HG02642 (cell line): Measurements from ENCODE around the gene RABL2B.

Source experiments
- ATAC-seq: cut with Tn5 transposase; IDR thresholded peaks from one replicate; pipeline ENCODE4 v1.9.1; 2021; ENCODE audit warnings: mild to moderate bottlenecking; ENCODE audit not compliant: unreplicated experiment, poor library complexity

The RABL2B gene

GRCh38 chr22:50724616-50725015 is 58.8 kb downstream of the RABL2B start:
- ATAC-seq: no peak

- no peak for ATAC-seq
These were observed 59.4 kb downstream of the RABL2B start for GRCh38 chr22:50723991-50724390.

DNA sequence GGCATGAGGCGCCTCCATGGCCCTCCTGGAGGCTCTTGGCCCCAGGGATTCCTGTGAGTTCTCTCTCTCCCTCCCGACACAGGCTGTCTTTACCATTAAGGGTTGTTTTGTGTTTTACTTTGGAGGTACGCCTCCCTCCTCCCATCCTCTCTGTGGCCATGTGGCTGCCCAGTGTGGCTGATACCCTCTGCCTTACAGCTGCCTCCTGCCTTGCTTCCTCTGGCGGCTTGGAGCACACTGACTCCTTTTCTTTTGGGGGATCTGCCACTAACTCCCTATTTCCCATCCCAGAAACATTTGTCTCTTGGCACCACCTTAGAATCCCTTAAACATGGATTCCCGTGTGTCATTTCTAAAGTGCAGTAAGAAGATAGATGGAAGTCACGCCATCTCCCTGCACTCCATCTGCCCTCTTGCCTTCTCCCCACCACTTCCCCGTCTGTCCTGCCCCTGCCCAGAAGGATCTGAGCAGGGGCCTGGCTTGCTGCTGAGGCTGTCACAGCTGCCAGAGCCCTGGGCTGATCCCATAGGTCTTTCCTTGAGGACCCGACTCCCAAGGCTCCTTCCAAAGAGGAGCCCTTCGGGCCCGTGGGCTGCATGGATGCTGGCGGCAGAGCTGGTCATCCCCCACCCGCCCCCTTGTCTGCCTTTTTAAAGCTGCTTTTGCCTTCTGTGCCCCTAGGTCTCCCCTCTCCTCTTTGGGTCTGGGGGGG is 60.6 kb downstream of the RABL2B start:
- no peak for ATAC-seq

DNA sequence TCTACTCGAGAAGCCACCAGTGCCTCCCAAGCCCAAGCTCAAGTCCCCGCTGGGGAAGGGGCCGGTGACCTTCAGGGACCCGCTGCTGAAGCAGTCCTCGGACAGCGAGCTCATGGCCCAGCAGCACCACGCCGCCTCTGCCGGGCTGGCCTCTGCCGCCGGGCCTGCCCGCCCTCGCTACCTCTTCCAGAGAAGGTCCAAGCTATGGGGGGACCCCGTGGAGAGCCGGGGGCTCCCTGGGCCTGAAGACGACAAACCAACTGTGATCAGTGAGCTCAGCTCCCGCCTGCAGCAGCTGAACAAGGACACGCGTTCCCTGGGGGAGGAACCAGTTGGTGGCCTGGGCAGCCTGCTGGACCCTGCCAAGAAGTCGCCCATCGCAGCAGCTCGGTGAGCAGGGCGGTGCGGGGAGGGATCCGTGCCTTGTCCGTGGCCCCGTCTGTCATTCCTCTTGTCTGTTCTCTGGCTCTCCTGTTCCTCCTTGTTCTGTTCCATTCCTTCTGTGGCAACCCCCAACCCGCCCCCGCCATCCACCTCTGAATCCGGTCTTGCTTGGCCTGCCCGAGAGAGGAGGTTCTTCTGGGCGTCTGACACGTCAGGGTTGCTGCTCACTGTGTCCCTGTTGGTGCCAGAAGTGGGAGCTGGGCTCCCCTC is 61.3 kb downstream of the RABL2B start:
- ATAC-seq: no peak

GRCh38 chr22:50721257-50721844 is 62.1 kb downstream of the RABL2B start:
- no peak for ATAC-seq

DNA sequence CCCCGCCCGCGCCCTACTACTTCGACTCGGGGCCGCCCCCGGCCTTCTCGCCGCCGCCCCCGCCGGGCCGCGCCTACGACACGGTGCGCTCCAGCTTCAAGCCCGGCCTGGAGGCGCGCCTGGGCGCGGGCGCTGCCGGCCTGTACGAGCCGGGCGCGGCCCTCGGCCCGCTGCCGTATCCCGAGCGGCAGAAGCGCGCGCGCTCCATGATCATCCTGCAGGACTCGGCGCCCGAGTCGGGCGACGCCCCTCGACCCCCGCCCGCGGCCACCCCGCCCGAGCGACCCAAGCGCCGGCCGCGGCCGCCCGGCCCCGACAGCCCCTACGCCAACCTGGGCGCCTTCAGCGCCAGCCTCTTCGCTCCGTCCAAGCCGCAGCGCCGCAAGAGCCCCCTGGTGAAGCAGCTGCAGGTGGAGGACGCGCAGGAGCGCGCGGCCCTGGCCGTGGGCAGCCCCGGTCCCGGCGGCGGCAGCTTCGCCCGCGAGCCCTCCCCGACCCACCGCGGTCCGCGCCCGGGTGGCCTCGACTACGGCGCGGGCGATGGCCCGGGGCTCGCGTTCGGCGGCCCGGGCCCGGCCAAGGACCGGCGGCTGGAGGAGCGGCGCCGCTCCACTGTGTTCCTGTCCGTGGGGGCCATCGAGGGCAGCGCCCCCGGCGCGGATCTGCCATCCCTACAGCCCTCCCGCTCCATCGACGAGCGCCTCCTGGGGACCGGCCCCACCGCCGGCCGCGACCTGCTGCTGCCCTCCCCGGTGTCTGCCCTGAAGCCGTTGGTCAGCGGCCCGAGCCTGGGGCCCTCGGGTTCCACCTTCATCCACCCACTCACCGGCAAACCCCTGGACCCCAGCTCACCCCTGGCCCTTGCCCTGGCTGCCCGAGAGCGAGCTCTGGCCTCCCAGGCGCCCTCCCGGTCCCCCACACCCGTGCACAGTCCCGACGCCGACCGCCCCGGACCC is 62.9 kb downstream of the RABL2B start:
- ATAC-seq: no peak

GRCh38 chr22:50719814-50720300 is 63.6 kb downstream of the RABL2B start:
- ATAC-seq: no peak

DNA sequence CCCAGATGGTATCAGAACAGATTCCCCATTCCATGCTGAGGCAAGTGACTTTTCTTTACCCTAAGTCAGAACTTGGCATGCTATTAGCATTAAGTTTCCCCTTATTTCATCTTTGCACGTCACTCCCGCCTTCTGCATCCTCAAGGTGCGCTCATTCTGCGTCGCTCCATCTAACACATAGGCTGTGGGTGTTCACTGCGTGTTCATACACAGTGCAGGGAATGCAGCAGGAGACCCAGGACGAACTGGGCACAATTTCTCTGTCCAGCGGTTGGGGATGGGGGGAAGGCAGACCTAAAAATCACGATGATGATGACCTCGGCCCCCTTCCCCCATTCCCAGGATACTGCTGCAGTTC is 65.1 kb downstream of the RABL2B start:
- ATAC-seq: no peak

- no peak for ATAC-seq
These were observed 65.6 kb downstream of the RABL2B start for GRCh38 chr22:50717709-50718351.
